Natural killer cell treated with Interleukin-12 subunit alpha and Interleukin-12 subunit beta and Interleukin-15 and Interleukin-18, amount 100 ng/mL, for 72 hours (primary cell): ENCODE results near the gene GSTA3. TPM values are rescaled to one million over a fixed set of nuclear protein-coding genes. Genes with fewer than 3 reads are reported as not detected.
"Not testable (repeated sequence)": the region's sequence is repeated elsewhere in the genome, so short reads cannot be mapped to it uniquely, and the experiment has no call there.

Source experiments
- ATAC-seq, 2 donors: fragments of 150-1000 bp; cut with Tn5 transposase in 1 of 2; sonication (Bioruptor Pico), chemical (Tn5 transposase) in 1 of 2; 2 replicates each; pipeline ENCODE4 v1.10.0; 2021
- DNase-seq: peaks from one replicate; pipeline ENCODE4 v3.0.0; 2022; ENCODE audit warnings: low spot score
- H3K27ac Mint-ChIP-seq, 2 donors: 1 replicate in 1 of 2; 2 replicates in 1 of 2; pipeline ENCODE4 v1.8.0; 2022; ENCODE audit warnings: mixed read lengths in 2 of 2, mild to moderate bottlenecking in 1 of 2, moderate library complexity in 1 of 2
- H3K27me3 Mint-ChIP-seq, 2 donors: 1 replicate in 1 of 2; 2 replicates in 1 of 2; pipeline ENCODE4 v1.8.0; 2022; ENCODE audit warnings: mixed read lengths in 2 of 2
- H3K36me3 Mint-ChIP-seq: one replicate; pipeline ENCODE4 v1.8.0; 2022; ENCODE audit warnings: mixed read lengths
- H3K4me1 Mint-ChIP-seq, 2 donors: 1 replicate in 1 of 2; 2 replicates in 1 of 2; pipeline ENCODE4 v1.8.0; 2022; ENCODE audit warnings: low read depth in 2 of 2, mixed read lengths in 2 of 2, mild to moderate bottlenecking in 1 of 2
- H3K4me3 Mint-ChIP-seq: one replicate; pipeline ENCODE4 v1.8.0; 2022; ENCODE audit warnings: mixed read lengths
- H3K9me3 Mint-ChIP-seq: 2 replicates; pipeline ENCODE4 v1.8.0; 2022; ENCODE audit warnings: mixed read lengths
- total RNA-seq, 2 donors: library from RNA; stranded (reverse); gene quantifications; one replicate each; pipeline ENCODE4 v1.2.3, GENCODE V29; 2022

Gene GSTA3
- not detected for total RNA-seq

DNA sequence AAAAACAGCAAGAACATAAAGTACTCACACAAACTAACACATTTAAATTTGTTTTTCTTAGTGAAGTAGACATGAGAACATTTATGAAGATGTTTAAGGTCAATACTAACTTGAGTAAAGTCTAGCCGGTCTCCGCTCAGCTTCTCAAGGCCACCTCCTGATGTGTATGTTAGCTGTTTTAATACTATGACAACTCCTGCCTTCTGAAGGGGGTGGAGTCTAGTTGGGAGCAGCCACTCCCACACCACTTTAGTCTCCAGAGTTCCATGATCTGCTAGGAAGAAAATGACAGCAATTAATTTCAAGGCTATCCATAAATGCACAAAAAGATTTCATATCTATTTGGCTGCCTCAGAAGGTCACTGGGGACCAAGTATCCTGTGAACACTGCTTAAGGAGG, at the start of gene GSTA3:
Gene GSTA3, minus strand, starts transcription at position 168 of the 400 bp plus-strand sequence. CDS start 3,864 bp downstream, outside the sequence.
- H3K9me3 Mint-ChIP-seq = no peaks in the 10 kb centered on the region
- ATAC-seq (no peak), DNase-seq (no peak)
- peaks cover 0 to 4% of the 10 kb centered on the region in 2 donors for H3K27me3 Mint-ChIP-seq
- no peak within 1 kb of the TSS for H3K4me3 Mint-ChIP-seq
- no peak within 1 kb of the TSS for H3K27ac Mint-ChIP-seq
- no peaks in the 10 kb centered on the region for H3K36me3 Mint-ChIP-seq
- no peaks in the 10 kb centered on the region for H3K4me1 Mint-ChIP-seq

DNA sequence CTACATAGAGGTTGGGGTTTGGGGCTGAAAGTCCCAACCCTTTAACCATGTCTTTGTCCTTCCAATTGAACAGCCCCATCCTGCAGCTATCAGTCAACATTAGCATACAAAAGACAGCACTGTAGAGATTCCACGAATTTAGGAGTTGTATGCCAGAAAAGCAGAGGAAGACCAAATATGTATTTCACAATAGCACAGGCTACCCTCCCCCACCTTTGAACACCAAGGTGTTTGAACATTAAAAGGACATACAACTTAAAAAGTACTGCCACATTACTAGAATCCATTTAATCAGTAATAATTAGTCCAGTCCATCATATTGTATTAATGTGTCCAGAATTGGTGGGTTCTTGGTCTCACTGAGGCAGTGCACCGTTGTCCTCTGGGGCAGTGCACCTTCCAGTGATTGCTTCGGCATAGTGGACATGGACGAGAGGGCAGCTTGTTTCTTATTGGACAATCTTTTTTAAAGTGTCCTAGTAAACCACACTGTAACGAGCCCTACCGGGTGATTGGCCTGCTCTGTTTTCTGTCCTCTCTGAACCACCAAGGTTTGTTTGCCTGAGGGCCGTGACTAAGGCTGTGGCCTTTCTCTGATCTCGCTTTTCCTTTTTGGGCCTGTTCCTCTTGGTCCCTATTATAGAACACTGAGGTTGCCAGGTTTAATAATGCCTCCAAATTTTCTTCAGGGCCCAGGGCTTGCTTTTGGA, 49.2 kb upstream of the GSTA3 start:
- no peak overlapping the region for H3K4me3 Mint-ChIP-seq
- DNase-seq = no peak
- H3K9me3 Mint-ChIP-seq = no peaks in the 10 kb centered on the region

DNA sequence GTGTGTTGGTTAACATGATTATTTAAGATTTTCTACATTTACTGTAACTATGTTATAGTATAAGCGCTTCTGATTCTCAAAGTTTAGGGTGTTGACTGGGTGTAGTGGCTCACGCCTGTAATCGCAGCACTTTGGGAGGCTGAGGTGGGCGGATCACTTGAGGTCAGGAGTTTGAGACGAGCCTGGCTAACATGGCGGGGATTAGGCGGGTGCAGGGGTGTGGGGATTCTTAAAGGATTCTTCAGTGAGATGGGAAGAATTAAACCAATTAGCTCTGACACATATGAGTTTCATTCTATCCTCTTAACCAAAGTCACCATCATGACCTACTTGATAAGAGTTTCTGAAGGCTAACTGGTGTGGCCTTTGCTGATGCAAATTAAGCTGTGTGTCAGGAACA, 46.4 kb upstream of the GSTA3 start:
- DNase-seq = no peak
- H3K4me1 Mint-ChIP-seq = peaks cover 2 to 10% of the 10 kb centered on the region in 2 donors
- H3K27me3 Mint-ChIP-seq = peaks cover 4 to 8% of the 10 kb centered on the region in 2 donors
- ATAC-seq = no peak
- no peaks in the 10 kb centered on the region for H3K36me3 Mint-ChIP-seq
- no peaks in the 10 kb centered on the region for H3K9me3 Mint-ChIP-seq
- H3K4me3 Mint-ChIP-seq = no peak overlapping the region
- H3K27ac Mint-ChIP-seq = no peak overlapping the region

More for the DNA sequence above, 49.2 kb upstream of the GSTA3 start:
- no peak for ATAC-seq
- H3K27me3 Mint-ChIP-seq = peaks cover 4 to 8% of the 10 kb centered on the region in 2 donors
- no peaks in the 10 kb centered on the region for H3K36me3 Mint-ChIP-seq
- H3K27ac Mint-ChIP-seq = no peak overlapping the region
- H3K4me1 Mint-ChIP-seq = peaks cover 2 to 9% of the 10 kb centered on the region in 2 donors

DNA sequence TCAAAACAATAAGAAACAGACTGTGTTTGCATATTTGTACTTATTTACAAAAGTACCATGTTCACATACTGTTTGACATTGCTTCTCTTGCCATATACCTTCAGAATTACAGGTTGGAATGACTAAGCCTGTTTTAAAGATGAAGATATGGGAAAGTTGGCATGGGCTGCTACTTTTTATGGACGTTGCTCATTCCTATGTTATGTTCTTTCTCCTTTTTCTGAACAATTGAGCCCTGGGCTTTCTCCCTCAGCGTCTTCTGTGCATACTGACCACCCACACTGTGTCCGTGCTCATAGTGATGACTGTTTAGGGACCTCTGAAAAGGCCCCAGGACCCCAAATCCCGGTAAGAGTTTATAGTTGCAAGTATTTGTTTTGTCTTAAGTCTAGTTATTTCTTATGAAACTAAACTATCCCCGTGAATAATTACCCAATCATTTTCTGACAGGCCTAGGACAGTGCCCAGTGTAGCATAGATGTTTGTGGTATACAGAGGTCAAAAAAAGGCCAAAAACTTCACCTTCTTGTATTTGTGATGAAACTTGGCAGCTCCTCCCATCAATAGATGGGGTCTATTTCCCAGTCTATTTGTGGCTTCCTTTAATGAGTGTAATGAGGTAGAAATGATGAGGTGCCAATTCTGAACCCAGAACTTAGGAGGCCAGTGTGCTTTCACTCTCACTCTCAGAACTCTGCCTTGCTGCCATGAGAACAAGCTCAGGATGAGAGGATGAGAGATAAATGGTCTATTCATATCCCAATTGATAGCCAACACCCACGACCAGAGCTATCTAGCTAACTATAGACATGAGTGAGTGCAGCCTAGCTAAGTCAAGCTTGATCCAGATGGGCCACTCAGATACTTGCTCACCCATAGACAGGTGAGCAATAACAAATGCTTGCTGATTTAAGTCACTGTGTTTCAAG, 44.7 kb upstream of the GSTA3 start:
- peaks cover 7 to 8% of the 10 kb centered on the region in 2 donors for H3K27me3 Mint-ChIP-seq
- DNase-seq (no peak), ATAC-seq (peak; percentile 48 to 58)
- no peaks in the 10 kb centered on the region for H3K36me3 Mint-ChIP-seq
- no peak overlapping the region for H3K4me3 Mint-ChIP-seq
- no peak overlapping the region for H3K27ac Mint-ChIP-seq
- peaks cover 2 to 10% of the 10 kb centered on the region in 2 donors for H3K4me1 Mint-ChIP-seq
- no peaks in the 10 kb centered on the region for H3K9me3 Mint-ChIP-seq

DNA sequence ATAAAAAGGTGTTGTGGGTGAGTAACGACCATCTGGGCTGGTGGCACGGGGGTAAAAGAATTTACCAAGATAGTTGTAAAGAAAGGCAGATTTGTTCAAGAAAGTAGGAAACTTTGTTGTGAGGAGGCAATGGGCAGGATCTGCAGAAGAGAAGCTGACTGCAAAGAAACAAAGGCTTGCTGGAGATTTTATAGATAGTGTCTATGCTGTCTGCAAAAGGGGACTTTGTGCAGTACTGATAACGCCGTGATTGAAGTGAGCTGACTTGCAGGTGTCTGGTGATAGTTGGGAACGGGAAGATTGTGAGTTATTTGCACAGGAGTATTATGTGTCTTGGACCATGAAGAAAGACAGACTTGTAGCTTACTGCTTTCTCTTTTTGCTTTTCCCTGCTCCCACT, 36.8 kb upstream of the GSTA3 start:
- Mint-ChIP-seq H3K4me1 (no peaks in the 10 kb centered on the region), H3K27ac (no peak overlapping the region), H3K4me3 (no peak overlapping the region), H3K9me3 (no peaks in the 10 kb centered on the region), H3K27me3 (peaks cover 25 to 31% of the 10 kb centered on the region in 2 donors), H3K36me3 (no peaks in the 10 kb centered on the region)
- DNase-seq (no peak), ATAC-seq (no peak)

DNA sequence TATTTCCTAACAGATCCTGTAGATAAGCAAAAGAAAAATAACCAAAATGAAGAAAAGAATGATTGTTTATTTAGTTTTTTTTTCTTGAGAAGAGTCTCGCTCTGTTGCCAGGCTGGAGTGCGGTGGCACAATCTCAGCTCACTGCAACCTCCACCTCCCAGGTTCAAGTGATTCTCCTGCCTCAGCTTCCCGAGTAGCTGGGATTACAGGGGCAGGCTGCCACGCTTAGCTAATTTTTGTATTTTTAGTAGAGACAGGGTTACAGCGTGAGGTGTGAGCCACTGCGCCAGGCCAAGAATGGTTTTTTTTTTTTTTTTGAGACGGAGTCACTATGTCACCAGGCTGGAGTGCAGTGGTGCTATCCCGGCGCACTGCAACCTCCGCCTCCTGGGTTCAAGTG, 33.3 kb upstream of the GSTA3 start:
- peaks cover 21 to 31% of the 10 kb centered on the region in 2 donors for H3K27me3 Mint-ChIP-seq
- DNase-seq, H3K4me3 Mint-ChIP-seq, ATAC-seq, H3K27ac Mint-ChIP-seq, H3K36me3 Mint-ChIP-seq, H3K4me1 Mint-ChIP-seq, H3K9me3 Mint-ChIP-seq: not testable (repeated sequence)

DNA sequence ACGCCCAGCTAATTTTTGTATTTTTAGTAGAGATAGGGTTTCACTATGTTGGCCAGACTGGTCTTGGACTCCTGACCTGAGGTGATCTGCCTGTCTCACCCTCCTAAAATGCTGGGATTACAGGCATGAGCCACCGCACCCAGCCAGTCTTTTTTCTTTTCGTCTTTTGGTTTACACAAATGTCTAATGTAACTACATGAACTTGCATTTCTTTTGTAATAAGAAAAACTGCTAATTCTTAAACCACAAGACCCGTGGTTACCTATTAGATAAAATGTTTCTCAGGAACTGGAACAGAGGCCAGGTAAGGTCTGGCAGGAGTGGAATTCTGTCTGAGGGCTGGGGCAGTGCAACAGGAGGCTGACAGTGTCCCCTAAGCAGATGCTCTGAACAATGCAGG, 32.7 kb upstream of the GSTA3 start:
- Mint-ChIP-seq H3K4me1 (no peaks in the 10 kb centered on the region), H3K9me3 (no peaks in the 10 kb centered on the region)

DNA sequence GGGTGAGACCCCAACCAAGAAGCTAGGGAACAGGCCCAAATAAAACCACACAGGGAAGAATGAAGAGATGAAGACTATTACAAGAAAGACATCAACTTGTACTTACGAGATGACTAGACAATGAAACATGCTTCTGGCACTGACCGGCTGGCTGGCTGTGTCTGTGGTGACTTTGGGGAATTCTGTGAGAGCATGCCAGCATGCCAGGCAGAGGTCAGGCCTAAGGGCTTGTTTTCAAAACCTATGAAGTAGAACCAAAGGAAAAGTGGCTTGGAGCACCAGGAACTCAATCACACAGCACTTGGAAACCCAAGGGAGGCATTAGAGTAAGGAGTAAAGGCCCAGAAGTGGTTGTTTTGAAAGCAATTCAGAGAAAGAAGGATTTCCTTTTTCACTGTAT, 28.4 kb upstream of the GSTA3 start:
- ATAC-seq (no peak), DNase-seq (no peak)
- Mint-ChIP-seq H3K36me3 (no peaks in the 10 kb centered on the region), H3K27me3 (peaks cover 17 to 21% of the 10 kb centered on the region in 2 donors), H3K9me3 (no peaks in the 10 kb centered on the region), H3K4me3 (no peak overlapping the region), H3K27ac (no peak overlapping the region), H3K4me1 (no peaks in the 10 kb centered on the region)

More for the DNA sequence above, 32.7 kb upstream of the GSTA3 start:
- Mint-ChIP-seq H3K27me3 (peaks cover 17 to 31% of the 10 kb centered on the region in 2 donors), H3K27ac (no peak overlapping the region), H3K36me3 (no peaks in the 10 kb centered on the region), H3K4me3 (no peak overlapping the region)
- ATAC-seq (no peak), DNase-seq (no peak)

DNA sequence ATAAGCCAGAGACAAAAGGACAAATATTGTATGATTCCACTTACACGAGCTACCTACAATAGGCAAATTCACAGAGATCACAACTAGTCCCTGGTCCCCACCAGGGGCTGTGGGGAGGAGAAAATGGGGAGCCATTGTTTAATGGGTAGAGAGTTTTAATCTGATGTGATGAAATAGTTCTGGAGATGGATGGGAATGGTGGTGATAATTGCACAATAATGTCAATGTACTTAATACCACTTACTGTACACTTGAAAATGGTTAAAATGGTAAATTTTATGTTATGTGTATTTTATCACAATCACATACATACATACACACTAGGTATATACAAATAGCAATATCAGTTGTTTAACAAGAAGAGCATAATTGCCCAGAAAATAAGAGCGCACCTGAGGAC, 24.3 kb upstream of the GSTA3 start:
- H3K27me3 Mint-ChIP-seq = peaks cover 15 to 18% of the 10 kb centered on the region in 2 donors
- no peak overlapping the region for H3K27ac Mint-ChIP-seq
- H3K4me1 Mint-ChIP-seq = peaks cover 0 to 2% of the 10 kb centered on the region in 2 donors
- ATAC-seq (no peak), DNase-seq (no peak)
- H3K9me3 Mint-ChIP-seq = no peaks in the 10 kb centered on the region
- H3K4me3 Mint-ChIP-seq = no peak overlapping the region
- H3K36me3 Mint-ChIP-seq = no peaks in the 10 kb centered on the region

DNA sequence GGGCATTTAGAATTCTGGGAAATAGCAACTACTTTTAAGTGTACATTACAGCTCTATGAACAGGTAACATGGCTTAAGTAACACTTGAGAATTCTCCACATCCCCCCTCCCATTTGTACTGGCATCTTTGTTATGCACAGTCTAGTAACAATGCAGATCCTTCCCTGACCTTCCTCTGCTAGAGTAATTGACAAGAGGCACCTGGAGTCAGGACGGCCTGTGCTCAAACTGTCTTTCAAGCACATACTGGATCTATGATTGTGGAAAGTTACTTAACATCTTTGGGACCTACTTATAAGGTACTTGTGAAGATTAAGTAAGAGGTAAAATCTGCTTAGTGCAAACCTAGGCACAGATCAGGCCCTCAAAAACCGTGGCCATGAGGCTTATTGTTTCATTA, 21.9 kb upstream of the GSTA3 start:
- no peak for ATAC-seq
- no peak for DNase-seq
- Mint-ChIP-seq H3K9me3 (no peaks in the 10 kb centered on the region), H3K36me3 (no peaks in the 10 kb centered on the region), H3K27ac (no peak overlapping the region), H3K4me1 (peaks cover 0 to 2% of the 10 kb centered on the region in 2 donors), H3K27me3 (peaks cover 18 to 24% of the 10 kb centered on the region in 2 donors), H3K4me3 (no peak overlapping the region)

DNA sequence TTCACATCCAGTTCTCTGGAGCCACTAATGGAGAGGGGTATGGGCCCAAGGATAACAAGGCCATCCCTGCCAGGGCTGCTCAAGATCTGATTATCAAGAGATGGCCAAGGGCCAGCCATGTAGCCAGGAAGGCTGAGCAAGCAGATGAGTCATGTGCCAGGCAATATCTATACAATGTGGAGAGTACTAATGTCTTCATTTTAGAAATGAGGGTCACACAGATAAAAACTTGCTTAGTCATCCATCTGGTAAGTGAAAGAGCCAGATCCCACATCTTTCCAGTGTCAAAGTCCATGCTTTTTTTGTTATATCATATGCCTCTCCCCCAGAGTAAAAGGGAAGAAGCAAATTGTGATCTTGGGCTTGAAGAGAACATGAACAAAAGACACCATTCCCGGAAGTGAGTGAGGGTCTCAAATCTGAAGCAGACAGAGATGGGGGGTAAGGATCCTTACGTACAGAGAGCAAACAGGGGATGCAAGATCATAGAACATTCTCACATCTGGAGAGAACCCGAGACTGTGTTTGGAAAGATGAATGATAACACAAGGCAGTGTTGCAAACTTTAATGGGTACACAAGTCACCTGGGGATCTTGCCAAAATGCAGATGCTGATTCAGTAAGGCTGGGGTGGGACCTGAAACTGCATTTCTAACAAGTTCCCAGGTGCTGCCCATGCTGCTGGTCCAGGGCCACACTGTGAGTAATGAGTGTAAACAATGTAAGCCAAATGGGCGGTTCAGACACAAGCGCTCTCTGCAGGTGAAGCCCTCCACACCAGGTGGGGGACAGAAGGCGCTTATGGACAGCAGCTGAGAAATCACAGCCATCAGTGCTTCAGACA, 20.0 kb upstream of the GSTA3 start:
- ATAC-seq (no peak), DNase-seq (no peak)
- Mint-ChIP-seq H3K27me3 (peaks cover 16 to 25% of the 10 kb centered on the region in 2 donors), H3K4me1 (peaks cover 0 to 2% of the 10 kb centered on the region in 2 donors), H3K36me3 (no peaks in the 10 kb centered on the region), H3K9me3 (no peaks in the 10 kb centered on the region), H3K4me3 (no peak overlapping the region), H3K27ac (no peak overlapping the region)

DNA sequence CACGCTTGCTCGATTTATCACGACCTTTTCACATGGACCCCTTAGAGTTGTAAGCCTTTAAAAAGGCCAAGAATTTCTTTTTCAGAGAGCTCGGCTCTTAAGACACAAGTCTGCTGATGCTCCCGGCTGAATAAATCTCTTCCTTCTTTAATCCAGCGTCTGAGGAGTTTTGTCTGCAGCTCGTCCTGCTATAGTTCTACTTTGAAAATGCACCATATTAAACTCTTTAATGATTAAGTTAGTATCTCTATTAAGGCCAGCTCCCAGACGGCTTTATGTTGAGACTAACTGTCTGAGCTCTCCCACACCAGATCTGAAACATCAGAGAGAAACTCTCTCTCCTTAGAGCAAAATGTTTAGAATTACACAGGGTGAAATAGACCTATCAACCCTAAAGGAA, 18.0 kb upstream of the GSTA3 start:
- H3K27ac Mint-ChIP-seq = no peak overlapping the region
- no peak overlapping the region for H3K4me3 Mint-ChIP-seq
- H3K27me3 Mint-ChIP-seq = peaks cover 19 to 25% of the 10 kb centered on the region in 2 donors
- ATAC-seq (no peak), DNase-seq (no peak)
- no peaks in the 10 kb centered on the region for H3K9me3 Mint-ChIP-seq
- H3K36me3 Mint-ChIP-seq = no peaks in the 10 kb centered on the region
- peaks cover 0 to 2% of the 10 kb centered on the region in 2 donors for H3K4me1 Mint-ChIP-seq
